Measurements from ENCODE around the gene TTC17.
A peak's percentile ranks its signal among the peaks of the same experiment; 100 is the strongest.
"Not testable (repeated sequence)": the region's sequence is repeated elsewhere in the genome, so short reads cannot be mapped to it uniquely, and the experiment has no call there.

Gene TTC17, protein sequence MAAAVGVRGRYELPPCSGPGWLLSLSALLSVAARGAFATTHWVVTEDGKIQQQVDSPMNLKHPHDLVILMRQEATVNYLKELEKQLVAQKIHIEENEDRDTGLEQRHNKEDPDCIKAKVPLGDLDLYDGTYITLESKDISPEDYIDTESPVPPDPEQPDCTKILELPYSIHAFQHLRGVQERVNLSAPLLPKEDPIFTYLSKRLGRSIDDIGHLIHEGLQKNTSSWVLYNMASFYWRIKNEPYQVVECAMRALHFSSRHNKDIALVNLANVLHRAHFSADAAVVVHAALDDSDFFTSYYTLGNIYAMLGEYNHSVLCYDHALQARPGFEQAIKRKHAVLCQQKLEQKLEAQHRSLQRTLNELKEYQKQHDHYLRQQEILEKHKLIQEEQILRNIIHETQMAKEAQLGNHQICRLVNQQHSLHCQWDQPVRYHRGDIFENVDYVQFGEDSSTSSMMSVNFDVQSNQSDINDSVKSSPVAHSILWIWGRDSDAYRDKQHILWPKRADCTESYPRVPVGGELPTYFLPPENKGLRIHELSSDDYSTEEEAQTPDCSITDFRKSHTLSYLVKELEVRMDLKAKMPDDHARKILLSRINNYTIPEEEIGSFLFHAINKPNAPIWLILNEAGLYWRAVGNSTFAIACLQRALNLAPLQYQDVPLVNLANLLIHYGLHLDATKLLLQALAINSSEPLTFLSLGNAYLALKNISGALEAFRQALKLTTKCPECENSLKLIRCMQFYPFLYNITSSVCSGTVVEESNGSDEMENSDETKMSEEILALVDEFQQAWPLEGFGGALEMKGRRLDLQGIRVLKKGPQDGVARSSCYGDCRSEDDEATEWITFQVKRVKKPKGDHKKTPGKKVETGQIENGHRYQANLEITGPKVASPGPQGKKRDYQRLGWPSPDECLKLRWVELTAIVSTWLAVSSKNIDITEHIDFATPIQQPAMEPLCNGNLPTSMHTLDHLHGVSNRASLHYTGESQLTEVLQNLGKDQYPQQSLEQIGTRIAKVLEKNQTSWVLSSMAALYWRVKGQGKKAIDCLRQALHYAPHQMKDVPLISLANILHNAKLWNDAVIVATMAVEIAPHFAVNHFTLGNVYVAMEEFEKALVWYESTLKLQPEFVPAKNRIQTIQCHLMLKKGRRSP

DNA sequence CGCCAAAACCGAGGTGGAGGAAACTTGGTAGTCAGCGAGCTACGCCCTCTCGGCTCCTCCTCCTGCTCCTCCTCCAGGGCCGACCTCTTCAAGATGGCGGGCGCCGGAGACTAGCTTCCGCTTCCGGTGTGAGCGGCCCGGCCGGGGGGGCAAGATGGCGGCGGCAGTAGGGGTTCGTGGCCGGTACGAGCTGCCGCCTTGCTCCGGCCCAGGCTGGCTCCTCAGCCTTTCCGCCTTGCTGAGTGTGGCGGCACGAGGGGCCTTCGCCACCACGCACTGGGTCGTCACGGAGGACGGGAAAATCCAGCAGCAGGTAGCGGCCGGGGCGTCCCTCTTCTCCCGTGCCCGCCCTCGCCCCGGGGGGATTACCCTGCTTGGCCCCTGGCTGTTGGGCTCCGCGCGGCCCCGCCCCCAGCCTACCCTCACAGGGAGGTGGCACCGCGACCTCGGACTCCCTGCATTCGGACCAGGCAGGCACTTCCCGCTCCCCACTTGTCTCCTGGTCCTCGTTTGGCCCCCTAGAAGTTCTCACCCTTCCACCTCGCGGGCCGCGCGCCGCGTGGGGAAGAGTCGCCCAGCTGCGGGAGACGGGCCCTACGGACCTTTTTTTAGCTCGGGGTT, at the start of gene TTC17:
TSS of gene TTC17 (plus strand) at position 120 of the 621 bp plus-strand sequence. CDS start at position 155, 35 bp downstream.
- DNase-seq = peak; percentile 98

DNA sequence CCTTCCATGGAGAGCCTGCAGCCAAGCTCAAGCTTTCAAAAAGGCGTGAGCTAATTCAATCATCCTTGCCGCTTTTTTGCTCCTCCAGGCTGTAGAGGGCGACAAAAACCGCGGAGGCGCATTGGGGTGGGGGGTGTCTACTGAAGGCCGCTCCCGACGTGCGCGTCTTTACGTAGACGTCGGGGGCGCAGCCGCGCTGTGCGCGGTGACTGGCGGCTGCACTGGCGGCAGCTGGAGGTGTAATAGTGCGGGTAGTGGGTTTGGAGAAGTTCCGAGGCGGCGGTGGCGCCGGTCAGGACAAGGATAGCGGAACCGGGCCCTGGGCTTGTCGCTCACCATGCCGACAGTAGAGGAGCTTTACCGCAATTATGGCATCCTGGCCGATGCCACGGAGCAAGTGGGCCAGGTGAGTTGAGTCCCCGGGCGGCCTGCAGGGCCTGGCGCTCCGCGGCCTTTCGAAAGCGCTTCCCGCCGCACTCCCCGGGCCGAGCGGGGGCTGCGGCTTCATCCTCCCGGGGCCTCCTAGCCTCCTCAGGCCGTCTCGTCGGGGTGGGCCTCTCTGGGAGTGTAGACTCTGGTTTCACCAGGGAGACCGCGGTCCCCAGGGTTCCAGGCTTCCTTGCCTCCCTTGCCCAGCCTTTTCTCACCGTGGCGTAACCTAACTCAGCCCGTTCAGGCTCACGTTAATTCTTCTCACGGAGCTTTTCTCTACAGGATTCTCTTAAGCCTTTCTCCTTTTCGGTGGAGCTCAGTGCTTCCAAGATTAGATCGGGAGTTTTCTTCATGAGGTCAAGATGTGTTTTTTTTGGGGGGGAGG, 46.7 kb upstream of the TTC17 start, which contains the start of gene API5:
TSS of gene API5 (plus strand) at position 206 of the 817 bp plus-strand sequence. CDS start at position 338, 132 bp downstream.
- peak; percentile 99 for DNase-seq

DNA sequence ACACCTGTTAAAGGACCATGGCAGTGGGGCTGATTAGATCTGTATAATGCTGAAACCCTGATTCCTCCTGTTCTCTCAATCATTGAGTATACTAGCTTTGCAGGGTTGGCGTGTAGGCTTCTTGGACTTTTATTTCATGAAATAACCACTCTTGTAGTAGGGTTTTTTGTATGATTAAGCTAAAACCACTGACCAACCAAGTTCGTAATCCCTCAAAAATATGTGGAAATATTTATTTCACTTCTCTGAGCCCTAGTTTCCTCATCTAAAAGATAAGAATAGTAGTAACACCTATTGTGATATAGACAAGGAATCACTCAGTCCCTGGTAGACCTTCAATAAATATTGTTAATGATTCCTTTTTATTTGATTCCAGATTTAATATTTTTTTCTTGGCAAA, 42.8 kb upstream of the TTC17 start:
- DNase-seq = peak; percentile 12

GRCh38 chr11:43316451-43316850, 42.3 kb upstream of the TTC17 start:
- DNase-seq = peak; percentile 64

GRCh38 chr11:43327987-43328386, 30.7 kb upstream of the TTC17 start:
- peak; percentile 66 for DNase-seq

GRCh38 chr11:43328482-43328881, 30.2 kb upstream of the TTC17 start:
- DNase-seq = no peak

- no peak for DNase-seq
Observed at GRCh38 chr11:43341159-43341558, 17.6 kb upstream of the TTC17 start.

GRCh38 chr11:43351426-43351825, 7.3 kb upstream of the TTC17 start:
- not testable (repeated sequence) for DNase-seq

DNA sequence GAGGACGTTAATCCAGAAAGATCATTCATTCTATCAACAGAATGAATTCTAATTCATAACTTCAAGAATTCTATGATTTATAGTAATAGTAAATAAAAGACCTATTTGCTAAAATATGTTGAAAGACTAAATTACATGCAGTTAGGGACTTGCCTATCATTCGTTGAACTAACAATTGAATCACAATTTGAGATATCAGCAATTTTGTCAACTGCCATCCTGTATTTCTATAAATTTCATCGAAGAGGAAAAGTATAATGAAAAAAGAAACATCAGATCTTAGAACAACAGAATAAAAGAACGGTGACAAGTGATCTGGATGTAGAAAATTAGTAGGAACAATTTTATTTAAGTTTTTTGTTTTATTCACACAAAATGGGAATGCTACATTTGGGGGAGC, 4.4 kb upstream of the TTC17 start:
- no peak for DNase-seq

GRCh38 chr11:43356336-43356735, 2.4 kb upstream of the TTC17 start:
- peak; percentile 63 for DNase-seq

- peak; percentile 48 for DNase-seq
Observed at GRCh38 chr11:43358279-43358800, 380 bp upstream of the TTC17 start.

DNA sequence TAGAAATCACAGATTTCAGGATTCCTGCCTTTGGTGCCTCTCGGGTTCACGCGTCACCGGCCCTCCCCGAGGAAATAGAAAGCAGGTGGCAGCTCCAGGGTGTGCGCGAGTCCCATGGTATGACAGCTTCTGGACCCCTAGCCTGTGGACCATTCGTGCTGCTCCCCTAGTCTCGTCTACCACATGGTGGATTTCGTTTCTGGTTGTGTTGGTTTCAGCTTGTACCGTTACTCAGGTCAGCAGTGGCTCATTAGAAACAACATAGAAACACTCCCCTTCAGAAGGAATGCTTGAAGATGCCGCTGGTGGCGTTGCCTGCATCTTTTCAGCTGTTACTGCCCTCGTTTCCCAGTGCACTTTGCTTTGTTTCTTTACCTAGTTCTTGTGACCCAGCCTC, 700 bp downstream of the TTC17 start:
- peak; percentile 51 for DNase-seq

DNA sequence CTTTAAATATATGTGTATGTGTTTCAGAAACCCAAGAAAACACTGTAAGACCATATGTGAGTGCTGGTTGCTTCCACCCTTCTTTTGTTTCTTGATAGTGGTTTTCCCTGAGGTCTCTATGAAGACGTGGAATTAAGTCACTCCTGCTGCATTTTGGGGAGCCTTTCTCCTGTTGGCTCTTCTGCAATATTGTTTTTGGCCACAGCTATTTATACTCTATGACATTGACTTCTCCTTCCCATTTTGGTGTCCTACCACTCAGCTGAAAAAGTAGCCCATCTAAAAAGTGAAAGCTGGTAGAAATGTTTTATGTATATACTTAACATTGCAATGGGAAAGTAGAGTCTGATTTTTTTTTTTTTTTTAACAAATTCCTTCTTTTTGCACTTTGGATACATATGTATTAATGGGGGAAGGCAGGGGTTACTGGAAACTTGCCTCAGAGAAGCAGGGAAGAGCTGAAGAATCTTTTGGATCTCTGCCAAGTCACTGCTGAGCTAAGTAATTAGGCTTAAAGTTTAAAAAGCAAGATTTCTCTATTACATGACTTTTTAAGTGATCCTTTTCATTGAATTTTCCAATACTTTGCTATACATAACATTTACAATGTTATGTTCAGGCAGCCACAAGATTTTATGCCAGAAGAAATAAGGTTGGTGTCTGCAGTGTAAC, 1.8 kb downstream of the TTC17 start:
- DNase-seq = peak; percentile 53

DNA sequence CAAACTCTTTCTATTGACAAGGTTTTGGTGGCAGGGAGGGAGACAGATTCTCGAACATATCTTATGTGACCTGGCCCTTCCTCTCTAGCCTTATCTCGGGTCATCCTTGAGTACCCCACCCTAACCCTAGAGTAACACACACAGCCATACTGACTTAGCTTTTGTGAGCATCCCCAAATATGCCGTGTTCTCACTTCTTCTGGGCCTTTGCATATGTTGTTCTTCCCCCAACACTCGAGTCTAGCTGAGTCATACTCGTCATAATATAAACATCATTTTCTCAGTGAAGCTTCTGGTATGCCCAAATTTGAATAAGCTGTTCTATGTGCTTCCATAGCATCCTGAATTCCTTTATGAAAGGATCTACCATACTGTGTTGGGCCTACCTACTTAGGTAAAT, 8.0 kb downstream of the TTC17 start:
- peak; percentile 76 for DNase-seq

DNA sequence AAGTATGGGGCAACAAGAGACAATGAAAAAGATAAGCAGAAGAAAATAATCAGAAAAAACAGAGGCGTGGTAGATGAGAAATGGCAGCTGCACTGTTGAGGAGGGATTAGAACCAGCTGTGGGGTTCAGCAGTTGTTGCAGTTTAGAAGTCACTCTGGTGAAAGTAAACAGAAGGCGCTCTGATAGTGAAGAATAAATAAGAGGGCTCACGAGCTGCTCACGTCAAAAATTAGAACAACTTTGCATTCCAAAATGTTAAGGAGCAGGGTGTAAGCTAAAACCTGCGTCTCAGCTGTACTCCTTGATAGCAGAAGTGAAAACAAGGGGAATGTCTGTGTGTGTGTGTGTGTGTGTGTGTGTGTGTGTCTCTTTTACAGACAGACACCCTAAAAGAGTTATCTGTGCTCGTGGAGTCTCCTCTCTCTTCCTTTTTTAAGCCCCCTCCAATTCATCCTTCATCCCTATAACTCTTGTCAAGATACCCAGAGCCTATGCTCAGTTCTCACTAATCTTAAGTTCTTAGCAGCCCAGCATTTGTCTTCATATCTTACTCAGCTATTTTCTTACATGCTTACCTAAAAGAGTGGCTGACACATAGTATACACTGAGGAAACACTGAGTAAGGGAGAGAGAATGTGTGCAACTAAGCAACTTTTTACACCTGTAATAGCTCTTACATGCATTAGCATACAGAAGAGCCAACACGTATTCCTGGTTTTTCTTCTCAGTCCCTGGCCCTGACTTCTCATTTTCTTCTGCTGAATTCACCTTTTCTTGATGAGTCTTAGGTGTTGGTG, 8.9 kb downstream of the TTC17 start:
- DNase-seq = peak; percentile 58

DNA sequence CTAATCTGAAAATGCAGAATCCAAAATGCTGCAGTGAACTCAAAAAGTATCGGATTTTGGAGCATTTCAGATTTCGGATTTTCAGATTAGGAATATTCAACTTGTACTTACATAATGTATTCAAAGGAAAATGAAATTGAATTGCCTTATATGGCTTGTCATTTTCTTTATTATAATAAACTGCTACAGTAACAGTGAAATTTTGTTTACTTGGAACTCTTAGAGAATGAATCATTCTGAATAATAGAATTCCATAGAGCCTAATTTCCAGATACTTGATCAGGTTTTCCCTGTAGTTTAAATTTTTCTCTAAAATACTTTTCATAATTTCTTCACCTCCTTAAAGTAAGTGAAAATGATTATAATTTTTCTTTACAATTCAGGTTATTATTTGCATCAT, 17.3 kb downstream of the TTC17 start:
- DNase-seq = no peak

- no peak for DNase-seq
Observed at GRCh38 chr11:43376594-43376993, 17.9 kb downstream of the TTC17 start.

- peak; percentile 59 for DNase-seq
Observed at GRCh38 chr11:43377389-43377788, 18.7 kb downstream of the TTC17 start.

DNA sequence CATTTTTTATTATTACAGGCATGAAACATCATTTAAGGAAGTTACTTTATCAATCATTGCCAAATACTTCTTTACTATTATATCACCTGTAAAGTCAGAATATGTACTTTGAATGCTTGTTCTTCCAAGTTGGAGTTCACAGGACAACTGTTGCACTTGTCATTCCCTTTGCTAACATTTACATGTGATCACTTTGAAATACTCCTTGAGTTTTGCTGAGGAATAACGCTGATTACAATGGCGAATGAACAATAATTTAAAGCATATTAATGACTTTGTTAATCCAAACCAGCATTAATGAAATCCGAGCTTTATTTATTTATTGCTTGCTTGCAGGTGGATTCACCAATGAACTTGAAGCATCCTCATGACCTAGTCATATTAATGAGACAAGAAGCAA, 20.2 kb downstream of the TTC17 start:
- DNase-seq = no peak

DNA sequence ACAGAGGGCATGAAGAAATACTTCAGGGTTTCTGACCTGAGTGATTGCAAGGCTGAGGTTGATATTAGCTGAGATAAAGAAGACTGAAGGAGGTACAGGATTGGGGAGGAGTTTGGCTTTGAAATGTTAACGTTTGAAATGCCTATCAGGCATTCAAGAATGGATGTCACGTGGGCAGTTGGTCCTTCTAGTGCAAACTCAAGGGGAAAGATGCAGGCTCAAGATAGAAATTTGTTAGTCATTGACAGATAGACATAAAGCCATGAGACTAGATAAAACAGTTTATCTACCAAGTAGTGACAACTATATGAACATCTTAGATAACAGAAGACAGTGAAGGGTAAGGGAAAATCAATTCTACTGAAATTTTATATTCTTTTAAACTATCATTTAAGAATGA, 23.1 kb downstream of the TTC17 start:
- peak; percentile 37 for DNase-seq

Measured in hematopoietic multipotent progenitor cell treated with erythropoietin and hydrocortisone succinate and interleukin-3 and kit ligand, for 4 days (in vitro differentiated cells).